HG02870 (cell line): Measurements from ENCODE around the gene EFEMP2.

Source experiments
- ATAC-seq: cut with Tn5 transposase; IDR thresholded peaks from one replicate; pipeline ENCODE4 v1.9.1; 2021; ENCODE audit warnings: mild to moderate bottlenecking, moderate library complexity; ENCODE audit not compliant: unreplicated experiment

The EFEMP2 gene

GRCh38 chr11:65872586-65873317, at the start of gene EFEMP2:
Gene EFEMP2, minus strand, starts transcription at chr11:65872800. Its CDS starts 446 bp downstream, at chr11:65872354.
- no peak for ATAC-seq

GRCh38 chr11:65921876-65922275, 49.3 kb upstream of the EFEMP2 start:
- ATAC-seq = no peak

GRCh38 chr11:65921033-65921555, 48.5 kb upstream of the EFEMP2 start:
- no peak for ATAC-seq

GRCh38 chr11:65920372-65920802, 47.8 kb upstream of the EFEMP2 start:
- ATAC-seq = no peak

GRCh38 chr11:65919573-65920371, 47.2 kb upstream of the EFEMP2 start:
- peak; percentile 22 for ATAC-seq

GRCh38 chr11:65919141-65919572, 46.6 kb upstream of the EFEMP2 start, which contains the start of gene DRAP1:
Gene DRAP1, plus strand, starts transcription at chr11:65919426. Its CDS starts 76 bp downstream, at chr11:65919502.
- peak; percentile 80 for ATAC-seq

- ATAC-seq = peak; percentile 39
Measured at GRCh38 chr11:65918211-65919140, 45.9 kb upstream of the EFEMP2 start, which contains the start of gene C11orf68. Gene C11orf68, minus strand, starts transcription at chr11:65919062. Its CDS starts 31 bp downstream, at chr11:65919031.

- no peak for ATAC-seq
Measured at GRCh38 chr11:65917434-65918210, 45.0 kb upstream of the EFEMP2 start.

- no peak for ATAC-seq
Measured at GRCh38 chr11:65917077-65917433, 44.5 kb upstream of the EFEMP2 start.

- no peak for ATAC-seq
Measured at GRCh38 chr11:65916391-65916790, 43.8 kb upstream of the EFEMP2 start.

- no peak for ATAC-seq
Measured at GRCh38 chr11:65915821-65916251, 43.2 kb upstream of the EFEMP2 start.

GRCh38 chr11:65915101-65915820, 42.7 kb upstream of the EFEMP2 start:
- no peak for ATAC-seq

GRCh38 chr11:65912845-65913244, 40.2 kb upstream of the EFEMP2 start:
- ATAC-seq = no peak

GRCh38 chr11:65911682-65912568, 39.3 kb upstream of the EFEMP2 start:
- ATAC-seq = no peak

GRCh38 chr11:65907878-65908277, 35.3 kb upstream of the EFEMP2 start:
- ATAC-seq = no peak

- no peak for ATAC-seq
Measured at GRCh38 chr11:65906602-65907001, 34.0 kb upstream of the EFEMP2 start.

GRCh38 chr11:65903715-65904114, 31.1 kb upstream of the EFEMP2 start:
- no peak for ATAC-seq

GRCh38 chr11:65903068-65903481, 30.5 kb upstream of the EFEMP2 start:
- ATAC-seq = no peak
